BE2C (cell line): ENCODE data around the gene CSGALNACT2.

Source experiments
- DNase-seq: peaks from one replicate; pipeline ENCODE4 v3.0.0-alpha.2; 2020
- H3K27me3 ChIP-seq: fragments of 250-450 bp; sonication (Bioruptor Pico); 2 replicates; pipeline ENCODE4 v1.5.1; 2020; ENCODE audit warnings: mild to moderate bottlenecking
- H3K36me3 ChIP-seq: fragments of 250-450 bp; sonication (Bioruptor Pico); 2 replicates; pipeline ENCODE4 v1.5.1; 2020; ENCODE audit warnings: mild to moderate bottlenecking
- H3K4me1 ChIP-seq: fragments of 250-450 bp; sonication (Bioruptor Pico); 2 replicates; pipeline ENCODE4 v1.5.1; 2020
- H3K4me3 ChIP-seq: 2 replicates; pipeline ENCODE4 v1.5.1; 2011; ENCODE audit warnings: low read depth, low read length
- H3K9me3 ChIP-seq: fragments of 250-450 bp; sonication (Bioruptor Pico); 2 replicates; pipeline ENCODE4 v1.5.1; 2020
- TF ChIP-seq, protein P1 (sequence below): IDR thresholded peaks from 2 replicates; pipeline ENCODE4 v1.5.1; 2012; ENCODE audit warnings: mild to moderate bottlenecking, low read depth, low read length

CSGALNACT2 gene

DNA sequence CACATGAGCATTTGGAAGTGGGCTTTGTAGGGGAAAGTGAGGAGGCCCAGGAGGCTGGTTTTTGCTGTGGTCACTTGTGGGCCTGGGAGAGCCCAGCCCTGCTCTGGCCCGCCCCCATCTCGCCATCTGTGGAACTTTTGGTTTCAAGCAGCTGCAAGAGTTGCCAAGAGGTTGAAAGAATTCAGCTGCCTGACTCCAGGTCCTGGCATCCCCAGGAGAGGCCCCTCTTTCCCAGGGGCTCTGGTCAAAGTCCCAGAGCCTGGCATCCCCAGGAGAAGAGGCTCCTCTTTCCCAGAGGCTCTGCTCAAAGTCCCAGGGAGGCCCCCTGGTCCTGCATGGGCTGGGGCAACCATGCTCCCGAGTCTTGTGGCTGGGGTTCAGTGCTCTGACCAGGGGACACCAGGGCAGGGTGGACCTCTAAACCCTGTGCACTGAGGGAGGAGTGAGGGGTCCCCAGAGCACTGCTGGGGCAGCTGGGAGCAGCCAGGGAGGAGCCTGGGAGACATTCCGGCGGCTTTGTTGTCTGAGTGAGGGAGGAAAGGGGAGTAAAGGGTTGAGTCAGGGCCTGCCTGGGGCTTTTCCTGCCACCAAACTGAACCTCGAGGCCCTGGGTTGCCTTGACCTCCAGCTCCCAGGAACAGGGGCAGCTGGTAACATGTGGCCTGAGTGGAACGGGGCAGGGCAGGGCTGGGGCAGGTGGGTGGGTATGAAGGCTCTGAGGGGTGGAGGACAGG is 27.7 kb upstream of the CSGALNACT2 start:
- no peak overlapping the region for H3K4me3 ChIP-seq
- H3K27me3 ChIP-seq, result no peaks in the 10 kb centered on the region
- H3K36me3 ChIP-seq, result peaks cover 100% of the 10 kb centered on the region
- no peak for DNase-seq
- TF ChIP-seq, protein P1, sequence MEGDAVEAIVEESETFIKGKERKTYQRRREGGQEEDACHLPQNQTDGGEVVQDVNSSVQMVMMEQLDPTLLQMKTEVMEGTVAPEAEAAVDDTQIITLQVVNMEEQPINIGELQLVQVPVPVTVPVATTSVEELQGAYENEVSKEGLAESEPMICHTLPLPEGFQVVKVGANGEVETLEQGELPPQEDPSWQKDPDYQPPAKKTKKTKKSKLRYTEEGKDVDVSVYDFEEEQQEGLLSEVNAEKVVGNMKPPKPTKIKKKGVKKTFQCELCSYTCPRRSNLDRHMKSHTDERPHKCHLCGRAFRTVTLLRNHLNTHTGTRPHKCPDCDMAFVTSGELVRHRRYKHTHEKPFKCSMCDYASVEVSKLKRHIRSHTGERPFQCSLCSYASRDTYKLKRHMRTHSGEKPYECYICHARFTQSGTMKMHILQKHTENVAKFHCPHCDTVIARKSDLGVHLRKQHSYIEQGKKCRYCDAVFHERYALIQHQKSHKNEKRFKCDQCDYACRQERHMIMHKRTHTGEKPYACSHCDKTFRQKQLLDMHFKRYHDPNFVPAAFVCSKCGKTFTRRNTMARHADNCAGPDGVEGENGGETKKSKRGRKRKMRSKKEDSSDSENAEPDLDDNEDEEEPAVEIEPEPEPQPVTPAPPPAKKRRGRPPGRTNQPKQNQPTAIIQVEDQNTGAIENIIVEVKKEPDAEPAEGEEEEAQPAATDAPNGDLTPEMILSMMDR, result no peak
- peaks cover 13% of the 10 kb centered on the region for H3K4me1 ChIP-seq
- H3K9me3 ChIP-seq, result no peaks in the 10 kb centered on the region

DNA sequence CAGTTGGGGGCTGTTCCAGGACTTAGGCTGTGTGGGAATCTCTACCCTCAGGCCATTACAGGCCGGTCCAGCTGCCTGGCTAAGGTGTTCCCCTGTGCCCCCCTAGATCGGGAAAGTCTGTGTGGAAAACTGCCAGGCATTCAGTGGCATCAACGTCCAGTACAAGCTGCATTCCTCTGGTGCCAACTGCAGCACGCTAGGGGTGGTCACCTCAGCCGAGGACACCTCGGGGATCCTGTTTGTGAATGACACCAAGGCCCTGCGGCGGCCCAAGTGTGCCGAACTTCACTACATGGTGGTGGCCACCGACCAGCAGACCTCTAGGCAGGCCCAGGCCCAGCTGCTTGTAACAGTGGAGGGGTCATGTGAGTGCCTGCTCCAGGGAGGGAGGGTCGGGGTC is 27.1 kb upstream of the CSGALNACT2 start:
- no peak for DNase-seq
- Histone ChIP-seq H3K36me3 (peaks cover 100% of the 10 kb centered on the region), H3K27me3 (no peaks in the 10 kb centered on the region), H3K4me1 (peaks cover 7% of the 10 kb centered on the region), H3K4me3 (no peak overlapping the region), H3K9me3 (no peaks in the 10 kb centered on the region)
- TF ChIP-seq, protein P1, result no peak

DNA sequence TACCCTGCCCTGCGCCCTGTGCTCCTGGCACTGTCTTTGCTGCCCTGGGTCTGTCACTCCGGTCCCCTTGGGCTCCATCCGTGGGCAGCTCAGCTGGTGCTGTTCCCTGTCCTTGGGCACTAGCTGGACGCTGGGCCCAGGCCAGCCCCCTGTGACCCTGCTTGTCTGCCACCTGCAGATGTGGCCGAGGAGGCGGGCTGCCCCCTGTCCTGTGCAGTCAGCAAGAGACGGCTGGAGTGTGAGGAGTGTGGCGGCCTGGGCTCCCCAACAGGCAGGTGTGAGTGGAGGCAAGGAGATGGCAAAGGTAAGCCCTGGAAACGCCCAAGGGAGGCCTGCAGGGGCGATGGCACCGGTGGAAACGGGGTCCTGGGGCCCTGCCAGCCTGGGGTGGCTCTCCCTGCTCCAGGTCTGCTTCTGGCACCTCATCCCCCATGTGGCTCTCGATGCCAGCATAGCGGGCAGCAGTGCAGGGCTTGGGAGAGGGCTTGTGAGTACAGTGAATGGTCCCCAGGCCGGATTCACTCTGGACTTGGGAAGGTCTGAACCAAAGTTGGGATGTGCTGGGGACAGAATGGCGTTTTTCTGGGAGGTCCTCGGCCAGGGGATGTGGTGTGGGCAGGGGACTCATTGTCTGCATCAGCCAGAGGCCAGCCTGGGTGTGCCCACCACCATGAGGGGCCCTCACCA is 26.2 kb upstream of the CSGALNACT2 start:
- no peak for DNase-seq
- TF ChIP-seq, protein P1, result no peak
- peaks cover 7% of the 10 kb centered on the region; the same call in 1 of the 2 replicates for H3K4me1 ChIP-seq

DNA sequence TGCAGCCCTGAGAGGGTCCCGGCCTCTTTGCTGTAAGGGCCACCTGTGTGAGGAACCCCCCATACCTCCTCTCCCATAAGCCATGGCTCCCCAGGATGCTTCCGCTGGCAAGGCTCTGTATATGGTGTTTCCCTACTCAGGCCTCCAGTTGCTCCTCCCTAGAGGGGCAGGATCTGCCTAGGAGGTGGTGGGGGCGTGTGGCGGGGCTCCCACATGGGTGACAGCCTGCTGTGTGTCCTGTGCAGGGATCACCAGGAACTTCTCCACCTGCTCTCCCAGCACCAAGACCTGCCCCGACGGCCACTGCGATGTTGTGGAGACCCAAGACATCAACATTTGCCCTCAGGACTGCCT is 25.7 kb upstream of the CSGALNACT2 start:
- Histone ChIP-seq H3K4me1 (peaks cover 7% of the 10 kb centered on the region; the same call in 1 of the 2 replicates), H3K9me3 (no peaks in the 10 kb centered on the region), H3K27me3 (no peaks in the 10 kb centered on the region), H3K36me3 (peaks cover 100% of the 10 kb centered on the region), H3K4me3 (no peak overlapping the region)
- DNase-seq, result no peak
- TF ChIP-seq, protein P1, result no peak

More for the DNA sequence above, 26.2 kb upstream of the CSGALNACT2 start:
- Histone ChIP-seq H3K9me3 (no peaks in the 10 kb centered on the region), H3K4me3 (no peak overlapping the region), H3K27me3 (no peaks in the 10 kb centered on the region), H3K36me3 (peaks cover 100% of the 10 kb centered on the region)

DNA sequence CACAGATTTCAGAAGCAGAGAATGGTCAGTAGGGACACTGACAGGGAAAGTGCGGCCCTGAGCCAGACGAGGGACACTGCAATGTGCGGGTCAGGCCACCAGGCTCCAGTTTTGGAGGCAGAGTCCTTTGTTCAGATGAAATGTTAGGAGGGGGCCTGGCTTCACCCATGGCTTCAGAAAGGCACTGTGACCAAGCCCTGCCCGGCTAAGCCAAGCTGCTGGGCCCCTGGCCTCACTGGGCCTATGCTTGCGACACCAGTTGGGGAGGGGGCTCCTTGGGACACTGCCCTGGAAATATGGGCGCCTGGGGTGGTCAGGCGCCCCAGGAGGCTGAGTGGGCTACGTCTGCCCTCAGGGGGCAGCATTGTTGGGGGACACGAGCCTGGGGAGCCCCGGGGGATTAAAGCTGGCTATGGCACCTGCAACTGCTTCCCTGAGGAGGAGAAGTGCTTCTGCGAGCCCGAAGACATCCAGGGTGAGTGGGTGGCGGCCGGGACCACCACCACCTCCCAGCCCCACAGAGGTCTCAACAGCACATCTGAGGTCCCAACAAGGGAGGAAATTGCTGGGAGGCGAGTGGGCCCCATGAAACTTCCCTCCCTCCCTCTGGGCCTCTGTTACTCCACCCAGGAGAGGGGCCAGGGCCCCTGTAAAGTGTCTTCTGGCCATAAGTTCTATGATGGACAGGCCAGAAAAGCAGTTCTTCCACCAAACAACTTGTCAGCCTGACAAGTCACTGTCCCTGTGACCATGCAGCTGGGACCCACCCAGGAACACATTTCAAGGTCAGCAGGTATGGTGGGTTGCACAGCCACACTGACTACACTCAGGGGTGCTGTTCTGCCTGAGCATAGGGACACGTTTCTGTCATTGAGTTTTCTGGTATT is 24.8 kb upstream of the CSGALNACT2 start:
- TF ChIP-seq, protein P1, result no peak
- Histone ChIP-seq H3K4me3 (no peak overlapping the region), H3K4me1 (peaks cover 7% of the 10 kb centered on the region; the same call in 1 of the 2 replicates)

More for the DNA sequence above, 24.8 kb upstream of the CSGALNACT2 start:
- peaks cover 100% of the 10 kb centered on the region for H3K36me3 ChIP-seq
- no peaks in the 10 kb centered on the region for H3K9me3 ChIP-seq
- no peak for DNase-seq
- H3K27me3 ChIP-seq, result no peaks in the 10 kb centered on the region
